Tibial nerve (tissue), 3 donors: ENCODE measurements around the gene PRKAG2.

ENCODE experiments used
- POLR2A ChIP-seq, 2 donors: fragments of 450-650 bp; IDR thresholded peaks; one replicate each; pipeline ENCODE4 v1.6.1; 2017; ENCODE audit warnings: antibody characterized with exemption in 2 of 2, mild to moderate bottlenecking in 2 of 2, moderate library complexity in 2 of 2
- TF ChIP-seq, protein P1 (sequence below), 5 experiments: fragments of 200-600 bp in 3 of 5; fragments of 450-650 bp in 2 of 5; sonication (generic) in 3 of 5; IDR thresholded peaks; one replicate each; pipeline ENCODE4 v1.5.1; 2016 to 2019; ENCODE audit warnings: antibody characterized with exemption in 5 of 5, mild to moderate bottlenecking in 3 of 5, moderate library complexity in 2 of 5

DNA sequence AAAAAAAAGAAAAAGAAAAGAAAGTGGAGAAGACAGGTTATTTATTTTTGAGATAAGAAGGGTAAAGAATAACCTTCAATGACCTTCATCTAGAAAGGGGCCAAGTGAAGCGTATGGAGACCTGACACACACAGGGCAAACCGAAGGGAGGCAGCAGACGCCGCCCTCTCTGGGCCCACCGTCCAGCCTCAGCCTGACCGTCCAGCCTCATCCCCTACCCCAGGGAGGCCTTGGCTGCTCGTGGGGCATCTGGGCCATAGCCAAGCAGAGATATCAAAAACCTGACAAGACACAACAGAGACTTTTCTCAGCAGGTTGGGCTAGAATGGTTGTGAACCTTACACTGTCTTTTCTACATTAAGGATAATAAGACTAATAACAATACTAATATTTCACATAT lies 10.9 kb downstream of the PRKAG2 start:
- TF ChIP-seq, protein P1, sequence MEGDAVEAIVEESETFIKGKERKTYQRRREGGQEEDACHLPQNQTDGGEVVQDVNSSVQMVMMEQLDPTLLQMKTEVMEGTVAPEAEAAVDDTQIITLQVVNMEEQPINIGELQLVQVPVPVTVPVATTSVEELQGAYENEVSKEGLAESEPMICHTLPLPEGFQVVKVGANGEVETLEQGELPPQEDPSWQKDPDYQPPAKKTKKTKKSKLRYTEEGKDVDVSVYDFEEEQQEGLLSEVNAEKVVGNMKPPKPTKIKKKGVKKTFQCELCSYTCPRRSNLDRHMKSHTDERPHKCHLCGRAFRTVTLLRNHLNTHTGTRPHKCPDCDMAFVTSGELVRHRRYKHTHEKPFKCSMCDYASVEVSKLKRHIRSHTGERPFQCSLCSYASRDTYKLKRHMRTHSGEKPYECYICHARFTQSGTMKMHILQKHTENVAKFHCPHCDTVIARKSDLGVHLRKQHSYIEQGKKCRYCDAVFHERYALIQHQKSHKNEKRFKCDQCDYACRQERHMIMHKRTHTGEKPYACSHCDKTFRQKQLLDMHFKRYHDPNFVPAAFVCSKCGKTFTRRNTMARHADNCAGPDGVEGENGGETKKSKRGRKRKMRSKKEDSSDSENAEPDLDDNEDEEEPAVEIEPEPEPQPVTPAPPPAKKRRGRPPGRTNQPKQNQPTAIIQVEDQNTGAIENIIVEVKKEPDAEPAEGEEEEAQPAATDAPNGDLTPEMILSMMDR (IDR thresholded peaks at IDR 0.05), result no peak
- TF ChIP-seq POLR2A (IDR thresholded peaks at IDR 0.05), result no peak
